Epithelial cell of proximal tubule (primary cell): Measurements from ENCODE around the gene MIPOL1. TPM values are rescaled to one million over a fixed set of nuclear protein-coding genes. Genes with fewer than 3 reads are reported as not detected.
A peak's percentile ranks its signal among the peaks of the same experiment; 100 is the strongest.

ENCODE experiments used
- DNase-seq: peaks from one replicate; pipeline ENCODE4 v3.0.0-alpha.2; 2011; ENCODE audit warnings: low read depth
- H3K4me3 ChIP-seq: 2 replicates; pipeline ENCODE4 v1.5.1; 2011; ENCODE audit warnings: low read depth, mild to moderate bottlenecking, low read length
- CTCF ChIP-seq: conservative IDR thresholded peaks from 2 replicates; pipeline ENCODE4 v1.5.1; 2012; ENCODE audit warnings: low read depth, mild to moderate bottlenecking, low read length
- total RNA-seq: library from RNA; depleted of rRNA; stranded (reverse); fragments of >200 nt; gene quantifications from 2 replicates; pipeline ENCODE4 v1.2.3, GENCODE V29; 2015

The MIPOL1 gene
- total RNA-seq, 1 donor from 2014 or later = 5.7 TPM

- no peak for TF ChIP-seq CTCF
- DNase-seq = no peak
- no peak overlapping the region for H3K4me3 ChIP-seq
These were observed 43.5 kb downstream of the MIPOL1 start for GRCh38 chr14:37241198-37241597.

GRCh38 chr14:37246427-37246829, 48.7 kb downstream of the MIPOL1 start:
- peak; percentile 22 for DNase-seq
- no peak overlapping the region for H3K4me3 ChIP-seq
- TF ChIP-seq CTCF = peak; percentile 76

GRCh38 chr14:37247791-37248461, 50.2 kb downstream of the MIPOL1 start:
- no peak for TF ChIP-seq CTCF
- H3K4me3 ChIP-seq = no peak overlapping the region
- DNase-seq = no peak

- no peak for TF ChIP-seq CTCF
- no peak overlapping the region for H3K4me3 ChIP-seq
- no peak for DNase-seq
These were observed 54.0 kb downstream of the MIPOL1 start for GRCh38 chr14:37251775-37252174.

- H3K4me3 ChIP-seq = no peak overlapping the region
- no peak for TF ChIP-seq CTCF
- DNase-seq = no peak
These were observed 54.7 kb downstream of the MIPOL1 start for GRCh38 chr14:37252434-37252833.

GRCh38 chr14:37253905-37254304, 56.2 kb downstream of the MIPOL1 start:
- no peak overlapping the region for H3K4me3 ChIP-seq
- DNase-seq = no peak
- no peak for TF ChIP-seq CTCF

GRCh38 chr14:37254411-37254947, 56.7 kb downstream of the MIPOL1 start:
- no peak for DNase-seq
- no peak overlapping the region for H3K4me3 ChIP-seq
- TF ChIP-seq CTCF = no peak
